Purkinje cell (primary cell): ENCODE data around the gene AGA. TPM values are rescaled to one million over a fixed set of nuclear protein-coding genes. Genes with fewer than 3 reads are reported as not detected.

Source experiments
- polyA plus RNA-seq: library from polyadenylated mRNA; unstranded; fragments of >200 nt; fragmentation: Nextera tagmentation; gene quantifications from 2 replicates; pipeline ENCODE4 v1.2.1, GENCODE V29; 2014

The AGA gene
- polyA plus RNA-seq: 2.6 and 5.2 TPM in 2 replicates

DNA sequence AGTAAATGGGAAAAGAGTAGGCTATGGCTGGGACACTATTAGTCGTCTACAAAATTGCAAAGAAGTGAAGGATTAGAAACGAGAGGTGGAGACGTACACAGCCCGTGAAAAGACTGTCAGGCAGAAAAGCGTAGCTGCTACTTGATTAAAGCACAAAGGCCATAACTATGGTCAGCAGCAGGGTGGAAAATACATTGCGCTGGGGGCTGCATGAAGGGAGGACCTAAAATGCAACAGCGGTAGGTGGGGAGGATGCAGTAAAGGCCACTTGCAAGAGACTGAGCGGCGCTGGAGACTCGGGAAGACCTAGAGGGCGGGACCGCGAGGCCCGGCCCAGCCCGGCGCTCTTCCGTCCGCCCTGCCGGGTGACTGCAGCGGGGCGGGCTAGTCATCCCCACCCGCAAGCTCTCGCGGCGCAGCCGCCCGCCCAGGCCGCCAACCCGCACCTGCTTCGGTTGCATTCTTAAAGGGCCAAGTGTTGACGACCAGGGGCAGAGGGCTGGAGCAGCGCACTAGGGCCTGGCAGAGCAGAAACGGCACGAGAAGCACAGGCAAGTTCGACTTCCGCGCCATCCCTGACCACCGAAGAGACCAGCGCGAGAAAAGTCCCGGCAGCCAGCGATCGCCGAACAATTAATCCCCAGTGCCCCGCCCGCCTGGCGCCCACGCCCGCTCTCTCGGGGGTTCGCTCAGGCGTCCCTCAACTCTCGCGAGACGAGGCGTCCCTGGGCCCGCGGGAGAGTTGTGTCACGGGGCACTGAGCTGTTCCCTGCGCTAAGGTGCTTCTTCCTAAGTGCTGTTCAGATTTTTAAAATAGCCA lies at the start of gene AGA:
Gene AGA (minus strand): TSS at position 635 of the 820 bp plus-strand sequence. CDS start 62 bp downstream, at position 573.

Other genes with a start within 250 kb of the AGA start
- gene NEIL3, start 132.6 kb downstream of the AGA start, polyA plus RNA-seq: 0.31 TPM in 1 of 2 replicates, not detected in the other